Stimulated activated memory B cell treated with anti-CD40 and anti-IgM and Interleukin-4, amounts not matched to agents 10 μg/mL and 1 μg/mL and 100 μg/mL, for 72 hours (primary cell): ENCODE results near the gene C1QTNF2.

Experiments used
- ATAC-seq: fragments of 150-1000 bp; cut with Tn5 transposase; 2 replicates; pipeline ENCODE4 v1.10.0; 2021
- H3K27ac Mint-ChIP-seq: one replicate; pipeline ENCODE4 v1.8.0; 2022; ENCODE audit warnings: mild to moderate bottlenecking, mixed read lengths
- H3K27me3 Mint-ChIP-seq: one replicate; pipeline ENCODE4 v1.8.0; 2022; ENCODE audit warnings: mixed read lengths
- H3K36me3 Mint-ChIP-seq: one replicate; pipeline ENCODE4 v1.8.0; 2022; ENCODE audit warnings: mixed read lengths
- H3K4me1 Mint-ChIP-seq: one replicate; pipeline ENCODE4 v1.8.0; 2022; ENCODE audit warnings: mixed read lengths
- H3K4me3 Mint-ChIP-seq: one replicate; pipeline ENCODE4 v1.8.0; 2022; ENCODE audit warnings: mild to moderate bottlenecking, moderate library complexity, mixed read lengths
- H3K9me3 Mint-ChIP-seq: one replicate; pipeline ENCODE4 v1.8.0; 2022; ENCODE audit warnings: mixed read lengths

Gene C1QTNF2

GRCh38 chr5:160380041-160380440 is 9.6 kb upstream of the C1QTNF2 start:
- H3K36me3 Mint-ChIP-seq: no peaks in the 10 kb centered on the region
- H3K9me3 Mint-ChIP-seq: no peaks in the 10 kb centered on the region
- H3K27ac Mint-ChIP-seq: no peak overlapping the region
- H3K27me3 Mint-ChIP-seq: peaks cover 28% of the 10 kb centered on the region
- no peak overlapping the region for H3K4me3 Mint-ChIP-seq
- ATAC-seq: no peak
- peaks cover 18% of the 10 kb centered on the region for H3K4me1 Mint-ChIP-seq

- no peak overlapping the region for H3K27ac Mint-ChIP-seq
- no peak overlapping the region for H3K4me3 Mint-ChIP-seq
- no peaks in the 10 kb centered on the region for H3K9me3 Mint-ChIP-seq
- H3K4me1 Mint-ChIP-seq: peaks cover 18% of the 10 kb centered on the region
- H3K27me3 Mint-ChIP-seq: peaks cover 33% of the 10 kb centered on the region
- ATAC-seq: no peak
- no peaks in the 10 kb centered on the region for H3K36me3 Mint-ChIP-seq
Observed at GRCh38 chr5:160379511-160379910, 9.1 kb upstream of the C1QTNF2 start.

GRCh38 chr5:160378330-160378729 is 7.9 kb upstream of the C1QTNF2 start:
- Mint-ChIP-seq H3K36me3 (no peaks in the 10 kb centered on the region), H3K27ac (no peak overlapping the region), H3K4me1 (peaks cover 16% of the 10 kb centered on the region), H3K4me3 (no peak overlapping the region), H3K9me3 (no peaks in the 10 kb centered on the region), H3K27me3 (peaks cover 45% of the 10 kb centered on the region)
- ATAC-seq: no peak

- no peaks in the 10 kb centered on the region for H3K36me3 Mint-ChIP-seq
Observed at GRCh38 chr5:160377651-160378050, 7.2 kb upstream of the C1QTNF2 start.

GRCh38 chr5:160376416-160376815 is 6.0 kb upstream of the C1QTNF2 start:
- Mint-ChIP-seq H3K27me3 (peaks cover 64% of the 10 kb centered on the region), H3K36me3 (no peaks in the 10 kb centered on the region), H3K9me3 (no peaks in the 10 kb centered on the region), H3K4me1 (no peaks in the 10 kb centered on the region), H3K4me3 (no peak overlapping the region), H3K27ac (no peak overlapping the region)
- no peak for ATAC-seq

More at GRCh38 chr5:160377651-160378050, 7.2 kb upstream of the C1QTNF2 start:
- peaks cover 52% of the 10 kb centered on the region for H3K27me3 Mint-ChIP-seq
- H3K4me1 Mint-ChIP-seq: peaks cover 9% of the 10 kb centered on the region
- H3K9me3 Mint-ChIP-seq: no peaks in the 10 kb centered on the region
- no peak overlapping the region for H3K27ac Mint-ChIP-seq
- H3K4me3 Mint-ChIP-seq: no peak overlapping the region
- ATAC-seq: no peak

GRCh38 chr5:160375701-160376100 is 5.3 kb upstream of the C1QTNF2 start:
- Mint-ChIP-seq H3K9me3 (no peaks in the 10 kb centered on the region), H3K4me1 (no peaks in the 10 kb centered on the region), H3K36me3 (no peaks in the 10 kb centered on the region), H3K27ac (no peak overlapping the region), H3K4me3 (no peak overlapping the region), H3K27me3 (peaks cover 71% of the 10 kb centered on the region)
- no peak for ATAC-seq

GRCh38 chr5:160375166-160375565 is 4.7 kb upstream of the C1QTNF2 start:
- Mint-ChIP-seq H3K4me1 (no peaks in the 10 kb centered on the region), H3K36me3 (no peaks in the 10 kb centered on the region), H3K27ac (no peak overlapping the region), H3K27me3 (peaks cover 75% of the 10 kb centered on the region), H3K9me3 (no peaks in the 10 kb centered on the region), H3K4me3 (no peak overlapping the region)
- ATAC-seq: no peak

GRCh38 chr5:160371294-160371693 is 868 bp upstream of the C1QTNF2 start:
- Mint-ChIP-seq H3K27ac (no peak overlapping the region), H3K4me1 (peaks cover 10% of the 10 kb centered on the region), H3K27me3 (peaks cover 91% of the 10 kb centered on the region), H3K36me3 (no peaks in the 10 kb centered on the region), H3K9me3 (no peaks in the 10 kb centered on the region), H3K4me3 (no peak overlapping the region)
- ATAC-seq: no peak

- Mint-ChIP-seq H3K36me3 (no peaks in the 10 kb centered on the region), H3K27ac (no peak overlapping the region), H3K27me3 (peaks cover 86% of the 10 kb centered on the region), H3K4me1 (peaks cover 10% of the 10 kb centered on the region), H3K4me3 (peak overlapping the region; percentile 52), H3K9me3 (no peaks in the 10 kb centered on the region)
- no peak for ATAC-seq
Observed at GRCh38 chr5:160370713-160371034, 248 bp upstream of the C1QTNF2 start.

GRCh38 chr5:160367885-160368284 is 2.5 kb downstream of the C1QTNF2 start:
- Mint-ChIP-seq H3K27ac (no peak overlapping the region), H3K27me3 (peaks cover 68% of the 10 kb centered on the region), H3K4me3 (no peak overlapping the region), H3K9me3 (no peaks in the 10 kb centered on the region), H3K4me1 (peaks cover 10% of the 10 kb centered on the region), H3K36me3 (no peaks in the 10 kb centered on the region)
- ATAC-seq: no peak

GRCh38 chr5:160367261-160367660 is 3.2 kb downstream of the C1QTNF2 start:
- H3K27me3 Mint-ChIP-seq: peaks cover 62% of the 10 kb centered on the region

GRCh38 chr5:160366230-160366629 is 4.2 kb downstream of the C1QTNF2 start:
- Mint-ChIP-seq H3K4me1 (peaks cover 10% of the 10 kb centered on the region), H3K4me3 (no peak overlapping the region), H3K36me3 (no peaks in the 10 kb centered on the region), H3K9me3 (no peaks in the 10 kb centered on the region), H3K27me3 (peaks cover 52% of the 10 kb centered on the region), H3K27ac (no peak overlapping the region)
- no peak for ATAC-seq

More at GRCh38 chr5:160367261-160367660, 3.2 kb downstream of the C1QTNF2 start:
- no peak overlapping the region for H3K4me3 Mint-ChIP-seq
- H3K36me3 Mint-ChIP-seq: no peaks in the 10 kb centered on the region
- H3K4me1 Mint-ChIP-seq: peaks cover 10% of the 10 kb centered on the region
- no peaks in the 10 kb centered on the region for H3K9me3 Mint-ChIP-seq
- ATAC-seq: no peak
- H3K27ac Mint-ChIP-seq: no peak overlapping the region

GRCh38 chr5:160363660-160364395 is 6.6 kb downstream of the C1QTNF2 start:
- Mint-ChIP-seq H3K27me3 (peaks cover 38% of the 10 kb centered on the region), H3K4me1 (no peaks in the 10 kb centered on the region), H3K9me3 (no peaks in the 10 kb centered on the region), H3K36me3 (no peaks in the 10 kb centered on the region), H3K27ac (no peak overlapping the region), H3K4me3 (no peak overlapping the region)
- ATAC-seq: no peak

GRCh38 chr5:160363211-160363610 is 7.2 kb downstream of the C1QTNF2 start:
- Mint-ChIP-seq H3K36me3 (no peaks in the 10 kb centered on the region), H3K27me3 (peaks cover 32% of the 10 kb centered on the region), H3K27ac (no peak overlapping the region)

GRCh38 chr5:160361624-160362228 is 8.7 kb downstream of the C1QTNF2 start:
- no peak overlapping the region for H3K4me3 Mint-ChIP-seq
- ATAC-seq: no peak
- peaks cover 26% of the 10 kb centered on the region for H3K27me3 Mint-ChIP-seq
- H3K9me3 Mint-ChIP-seq: no peaks in the 10 kb centered on the region
- H3K4me1 Mint-ChIP-seq: no peaks in the 10 kb centered on the region
- H3K36me3 Mint-ChIP-seq: no peaks in the 10 kb centered on the region
- no peak overlapping the region for H3K27ac Mint-ChIP-seq

More at GRCh38 chr5:160363211-160363610, 7.2 kb downstream of the C1QTNF2 start:
- H3K4me3 Mint-ChIP-seq: no peak overlapping the region
- H3K4me1 Mint-ChIP-seq: no peaks in the 10 kb centered on the region
- no peaks in the 10 kb centered on the region for H3K9me3 Mint-ChIP-seq
- ATAC-seq: no peak

GRCh38 chr5:160360310-160360709 is 10.1 kb downstream of the C1QTNF2 start:
- Mint-ChIP-seq H3K36me3 (no peaks in the 10 kb centered on the region), H3K27ac (no peak overlapping the region), H3K4me3 (no peak overlapping the region), H3K27me3 (peaks cover 25% of the 10 kb centered on the region), H3K4me1 (no peaks in the 10 kb centered on the region), H3K9me3 (no peaks in the 10 kb centered on the region)
- no peak for ATAC-seq
